GM21526 (cell line): ENCODE results near the gene HOXD8.
A peak's percentile ranks its signal among the peaks of the same experiment; 100 is the strongest.

Experiments
- ATAC-seq: cut with Tn5 transposase; IDR thresholded peaks from one replicate; pipeline ENCODE4 v1.9.1; 2021; ENCODE audit warnings: moderate library complexity; ENCODE audit not compliant: unreplicated experiment, low FRiP score

Gene HOXD8

GRCh38 chr2:176090862-176091261 lies 38.6 kb upstream of the HOXD8 start:
- ATAC-seq: no peak

- no peak for ATAC-seq
These were observed 37.9 kb upstream of the HOXD8 start for GRCh38 chr2:176091329-176092258.

- ATAC-seq: no peak
These were observed 37.0 kb upstream of the HOXD8 start, which contains the start of gene HOXD13 for GRCh38 chr2:176092270-176093144. TSS of gene HOXD13 (plus strand) at chr2:176092721. CDS start at chr2:176092891, 170 bp downstream.

- no peak for ATAC-seq
These were observed 36.2 kb upstream of the HOXD8 start for GRCh38 chr2:176093145-176093897.

GRCh38 chr2:176093898-176094249 lies 35.6 kb upstream of the HOXD8 start:
- ATAC-seq: no peak

GRCh38 chr2:176094349-176094748 lies 35.2 kb upstream of the HOXD8 start:
- no peak for ATAC-seq

DNA sequence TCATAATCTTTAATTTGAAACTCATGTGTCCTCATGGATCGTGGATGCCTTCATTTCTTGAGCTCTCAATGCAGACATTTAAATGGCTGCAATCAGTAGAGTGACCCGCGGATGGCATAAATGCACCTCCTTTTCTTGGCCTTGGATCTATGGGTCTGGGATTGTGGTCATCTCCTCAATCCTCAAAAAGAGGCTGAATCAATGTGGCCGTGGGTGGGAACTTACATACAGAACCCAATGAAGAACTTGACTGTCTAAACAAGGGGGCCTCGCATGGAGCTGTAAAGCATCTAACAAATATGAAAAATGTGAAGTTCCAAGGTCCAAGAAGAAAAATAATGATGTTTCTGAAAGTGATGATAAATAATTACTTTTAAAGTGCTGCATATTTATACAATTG lies 34.1 kb upstream of the HOXD8 start:
- no peak for ATAC-seq

DNA sequence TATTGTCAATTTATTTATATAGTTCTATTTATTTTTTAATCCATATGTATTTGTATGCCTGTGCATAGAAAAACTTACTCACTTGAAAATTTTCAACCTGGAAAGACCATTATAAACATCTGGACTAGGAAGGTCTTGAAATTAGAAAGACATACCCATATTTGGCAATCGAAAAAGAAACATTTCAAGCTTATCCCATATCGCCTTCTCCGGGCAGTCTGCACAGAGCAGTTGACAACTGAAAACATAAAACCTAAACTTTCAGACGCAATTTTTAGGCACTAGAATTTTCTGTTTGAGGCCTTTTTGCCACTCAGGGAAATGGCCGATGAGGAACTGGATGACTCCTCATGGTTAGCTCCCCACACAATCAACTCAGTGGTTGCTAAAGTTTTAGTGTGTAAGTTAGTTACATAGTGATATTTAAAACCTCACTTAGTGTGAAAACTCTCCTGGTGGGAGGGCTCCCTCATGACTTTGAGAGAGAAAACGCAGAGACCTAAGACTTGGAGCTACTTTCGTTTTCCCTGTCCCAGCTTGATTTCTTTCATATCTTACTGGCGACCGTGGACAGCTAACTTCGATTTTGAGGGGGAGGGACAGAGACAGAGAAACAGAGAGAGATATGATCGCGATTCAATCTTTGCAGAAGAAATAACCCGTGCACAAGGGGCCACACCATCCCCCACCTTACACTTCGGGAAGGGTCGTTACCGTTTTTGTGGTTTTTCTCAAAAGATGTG lies 33.1 kb upstream of the HOXD8 start:
- no peak for ATAC-seq

- ATAC-seq: peak; percentile 86
These were observed 32.3 kb upstream of the HOXD8 start for GRCh38 chr2:176096986-176097819.

DNA sequence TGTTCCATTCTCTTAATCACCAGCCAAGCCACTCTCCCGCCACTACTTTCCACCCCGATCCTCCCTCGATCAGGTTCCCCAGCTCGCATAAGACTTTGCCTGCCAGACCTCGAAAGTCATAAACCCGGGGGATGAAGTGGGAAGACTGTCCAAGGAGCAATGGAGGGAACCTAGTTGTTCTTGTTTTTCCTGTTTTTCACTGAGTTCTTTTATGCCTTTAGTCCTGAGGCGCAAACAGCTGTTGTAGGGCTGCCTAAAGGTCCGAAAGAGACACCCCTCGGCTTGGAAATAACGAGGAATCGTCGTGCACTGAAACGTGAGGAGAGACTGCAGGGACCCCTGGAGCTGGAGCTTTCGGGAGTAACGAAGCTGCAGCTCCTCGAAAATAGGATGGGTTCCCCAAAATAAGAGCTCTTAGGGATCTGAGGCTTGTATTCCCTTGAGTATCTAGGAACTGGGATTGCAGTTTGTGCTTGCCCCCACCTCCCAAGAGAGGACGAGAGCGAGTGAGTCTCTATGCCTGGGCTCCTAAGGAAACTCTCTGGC lies 31.6 kb upstream of the HOXD8 start:
- no peak for ATAC-seq

DNA sequence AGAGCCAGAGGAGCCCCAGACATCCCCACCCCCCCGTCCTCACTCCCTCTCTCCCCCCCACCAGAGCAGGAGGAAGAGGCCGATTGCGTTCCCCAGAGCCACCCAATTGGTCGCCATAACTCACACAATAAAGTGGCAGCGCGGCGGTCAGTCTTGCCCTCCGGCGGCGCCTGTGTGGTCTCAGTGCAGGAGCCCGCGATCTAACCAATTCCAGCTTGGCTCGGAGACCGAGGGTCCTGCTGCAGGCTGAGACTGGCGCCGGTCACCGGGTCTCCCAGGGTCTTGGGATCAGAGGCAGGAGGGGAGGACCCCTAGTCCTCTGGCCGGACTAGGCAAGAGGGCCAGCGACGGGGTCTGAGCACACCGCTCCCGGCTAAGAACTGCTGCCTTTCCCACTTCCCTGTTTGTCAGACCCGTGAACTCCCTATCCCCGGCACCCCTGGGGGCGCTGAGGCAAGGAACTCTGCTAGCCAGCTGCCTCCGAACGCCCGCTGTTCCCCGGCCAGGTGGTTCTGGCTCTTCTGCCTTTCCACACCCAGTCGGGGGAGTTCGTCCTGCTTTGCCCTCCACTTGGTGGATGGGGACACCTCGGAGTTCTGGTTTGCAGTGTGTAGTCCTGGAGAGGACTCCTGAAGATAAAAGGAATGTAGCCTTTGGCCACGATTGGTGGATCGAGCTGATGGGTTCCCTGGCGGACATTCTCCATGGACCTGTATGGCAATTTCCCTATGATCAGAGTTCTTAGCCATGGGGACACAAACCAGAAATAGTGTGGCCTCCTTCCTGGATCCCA lies 30.9 kb upstream of the HOXD8 start:
- no peak for ATAC-seq

GRCh38 chr2:176099159-176099727 lies 30.3 kb upstream of the HOXD8 start:
- ATAC-seq: no peak

DNA sequence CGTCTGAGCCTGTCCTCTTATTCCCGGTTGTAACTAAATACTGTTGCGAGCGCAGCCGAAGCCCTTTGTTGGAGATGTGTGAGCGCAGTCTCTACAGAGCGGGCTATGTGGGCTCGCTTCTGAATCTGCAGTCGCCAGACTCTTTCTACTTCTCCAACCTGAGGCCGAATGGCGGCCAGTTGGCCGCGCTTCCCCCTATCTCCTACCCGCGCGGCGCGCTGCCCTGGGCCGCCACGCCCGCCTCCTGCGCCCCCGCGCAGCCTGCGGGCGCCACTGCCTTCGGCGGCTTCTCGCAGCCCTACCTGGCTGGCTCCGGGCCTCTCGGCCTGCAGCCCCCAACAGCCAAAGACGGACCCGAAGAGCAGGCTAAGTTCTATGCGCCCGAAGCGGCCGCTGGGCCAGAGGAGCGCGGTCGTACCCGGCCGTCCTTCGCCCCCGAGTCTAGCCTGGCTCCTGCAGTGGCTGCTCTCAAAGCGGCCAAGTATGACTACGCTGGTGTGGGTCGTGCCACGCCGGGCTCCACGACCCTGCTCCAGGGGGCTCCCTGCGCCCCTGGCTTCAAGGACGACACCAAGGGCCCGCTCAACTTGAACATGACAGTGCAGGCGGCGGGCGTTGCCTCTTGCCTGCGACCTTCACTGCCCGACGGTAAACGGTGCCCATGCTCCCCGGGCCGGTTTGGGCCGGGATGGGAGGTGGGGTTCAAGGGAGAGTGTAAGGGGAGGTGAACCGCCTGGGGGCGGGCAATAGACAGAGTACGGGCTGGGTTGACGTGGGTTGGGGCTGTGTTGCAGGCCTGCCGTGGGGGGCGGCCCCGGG lies 29.6 kb upstream of the HOXD8 start, which contains the start of gene HOXD12:
HOXD12 (plus strand) TSS at position 68 of the 819 bp plus-strand sequence; CDS start at position 75, 7 bp downstream.
- ATAC-seq: no peak

DNA sequence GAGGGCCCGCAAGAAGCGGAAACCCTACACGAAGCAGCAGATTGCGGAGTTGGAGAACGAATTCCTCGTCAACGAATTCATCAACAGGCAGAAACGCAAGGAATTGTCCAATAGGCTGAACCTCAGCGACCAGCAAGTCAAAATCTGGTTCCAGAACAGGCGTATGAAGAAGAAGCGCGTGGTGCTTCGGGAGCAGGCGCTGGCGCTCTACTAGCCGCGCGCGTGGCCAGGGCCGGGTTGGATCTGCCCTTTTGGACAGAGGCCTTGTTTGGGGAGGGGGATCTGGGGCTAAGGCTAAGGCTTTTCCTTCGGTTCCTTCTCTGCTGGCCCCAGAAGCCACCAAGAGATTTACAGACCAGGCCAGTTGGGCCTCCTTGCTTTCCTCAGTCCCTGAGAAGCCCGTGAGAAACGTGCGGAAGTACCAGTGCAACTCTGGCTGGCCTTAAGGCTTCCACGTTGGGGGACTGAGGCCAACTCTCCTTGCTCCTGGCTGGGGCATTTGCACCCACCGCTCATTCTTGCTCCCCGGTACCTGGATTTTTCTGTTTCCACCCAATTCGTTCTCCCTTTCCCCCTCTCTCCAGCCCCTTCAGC lies 28.9 kb upstream of the HOXD8 start:
- no peak for ATAC-seq

DNA sequence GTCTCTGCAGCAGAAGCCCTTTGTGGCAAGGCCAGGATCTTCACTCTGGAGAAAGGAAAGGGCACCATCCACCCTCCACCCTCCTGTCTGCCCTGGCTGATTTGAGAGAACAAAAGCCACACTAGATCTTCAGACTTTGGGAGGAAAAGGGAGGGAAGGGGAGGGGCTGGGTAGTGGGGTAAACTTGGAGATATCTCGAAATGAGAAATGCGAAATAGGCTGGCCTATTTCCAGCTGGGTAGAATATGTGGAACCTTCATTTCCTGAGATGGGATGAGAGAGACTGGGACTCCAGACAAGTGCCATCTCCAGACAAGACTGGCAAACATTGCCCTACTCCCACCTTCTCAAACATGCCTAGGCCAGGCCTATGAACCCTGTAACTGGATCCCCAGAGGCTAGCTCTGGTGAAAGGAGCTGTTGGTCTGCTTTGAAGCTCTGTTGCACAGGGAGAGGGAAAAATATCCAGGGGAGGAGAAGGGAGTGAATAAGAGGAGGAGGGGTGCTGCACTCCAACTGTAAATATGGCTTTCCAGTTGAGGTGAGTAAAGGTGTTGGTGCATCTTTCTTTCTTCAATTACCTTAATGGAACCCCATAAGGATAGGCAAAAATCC lies 28.2 kb upstream of the HOXD8 start:
- ATAC-seq: no peak

GRCh38 chr2:176101842-176102241 lies 27.7 kb upstream of the HOXD8 start:
- no peak for ATAC-seq
